A673 (cell line): Measurements from ENCODE around the gene ARL13A.

Experiments used
- EZH2 ChIP-seq: fragments of 200-600 bp; sonication (generic); IDR thresholded peaks from 2 replicates; pipeline ENCODE4 v1.6.1; 2017; ENCODE audit warnings: borderline replicate concordance, low read depth, mild to moderate bottlenecking, mixed read lengths, antibody characterized with exemption, low read length; ENCODE audit not compliant: poor library complexity, severe bottlenecking
- TF ChIP-seq, protein P1 (sequence below): fragments of 300-800, 200-600 bp; sonication (generic); conservative IDR thresholded peaks from 2 replicates; pipeline ENCODE4 v1.5.1; 2017; ENCODE audit warnings: low read depth, mild to moderate bottlenecking, antibody characterized with exemption, low read length, moderate library complexity, mixed read lengths

DNA sequence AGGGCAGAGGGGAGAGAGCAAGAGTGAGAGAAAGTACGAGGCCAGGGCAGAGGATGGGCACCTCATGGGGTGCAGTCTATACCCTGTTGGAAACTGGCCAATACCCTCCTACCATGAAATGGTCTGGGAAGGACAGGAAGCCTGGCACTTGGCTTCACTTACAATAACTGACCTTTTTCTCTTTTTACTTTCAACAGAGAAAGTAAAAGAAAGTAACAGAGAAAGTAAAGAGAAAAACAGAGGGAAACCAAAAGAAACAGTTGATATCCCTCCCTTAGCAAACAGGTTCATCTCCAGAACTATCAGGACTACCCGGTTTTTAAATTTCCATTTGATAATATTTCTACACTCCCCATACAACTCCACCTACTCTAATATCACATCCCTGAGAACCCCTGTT, 20.6 kb downstream of the ARL13A start:
- TF ChIP-seq, protein P1, sequence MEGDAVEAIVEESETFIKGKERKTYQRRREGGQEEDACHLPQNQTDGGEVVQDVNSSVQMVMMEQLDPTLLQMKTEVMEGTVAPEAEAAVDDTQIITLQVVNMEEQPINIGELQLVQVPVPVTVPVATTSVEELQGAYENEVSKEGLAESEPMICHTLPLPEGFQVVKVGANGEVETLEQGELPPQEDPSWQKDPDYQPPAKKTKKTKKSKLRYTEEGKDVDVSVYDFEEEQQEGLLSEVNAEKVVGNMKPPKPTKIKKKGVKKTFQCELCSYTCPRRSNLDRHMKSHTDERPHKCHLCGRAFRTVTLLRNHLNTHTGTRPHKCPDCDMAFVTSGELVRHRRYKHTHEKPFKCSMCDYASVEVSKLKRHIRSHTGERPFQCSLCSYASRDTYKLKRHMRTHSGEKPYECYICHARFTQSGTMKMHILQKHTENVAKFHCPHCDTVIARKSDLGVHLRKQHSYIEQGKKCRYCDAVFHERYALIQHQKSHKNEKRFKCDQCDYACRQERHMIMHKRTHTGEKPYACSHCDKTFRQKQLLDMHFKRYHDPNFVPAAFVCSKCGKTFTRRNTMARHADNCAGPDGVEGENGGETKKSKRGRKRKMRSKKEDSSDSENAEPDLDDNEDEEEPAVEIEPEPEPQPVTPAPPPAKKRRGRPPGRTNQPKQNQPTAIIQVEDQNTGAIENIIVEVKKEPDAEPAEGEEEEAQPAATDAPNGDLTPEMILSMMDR: no peak
- no peak for TF ChIP-seq EZH2
